SK-N-SH (cell line): ENCODE measurements around the gene PLGRKT. TPM values are rescaled to one million over a fixed set of nuclear protein-coding genes. Genes with fewer than 3 reads are reported as not detected.

ENCODE experiments used
- CTCF ChIA-PET: fragments of 300-600, 350-600 bp; formaldehyde crosslinking; extraction: SDS; loops from one replicate; lab custom pipeline; 2021; lab: Yijun Ruan, JAX
- POLR2A ChIA-PET: fragments of 350-600 bp; sonication (Branson Sonifier 250); formaldehyde crosslinking; extraction: SDS; loops from one replicate; lab custom pipeline; 2020; ENCODE audit warnings: antibody characterized with exemption, inconsistent platforms; lab: Yijun Ruan, JAX
- DNase-seq: peaks from one replicate; pipeline ENCODE4 v3.0.0; 2012
- H2AFZ ChIP-seq: fragments of 200-600 bp; sonication (generic); 2 replicates; pipeline ENCODE4 v1.8.1; 2016; ENCODE audit warnings: antibody characterized with exemption, mild to moderate bottlenecking, low read depth
- H3F3A ChIP-seq: fragments of 200-600 bp; sonication (generic); replicated peaks from 2 replicates; pipeline ENCODE3; 2016; ENCODE audit warnings: antibody characterized with exemption, mild to moderate bottlenecking; ENCODE audit not compliant: insufficient read depth
- H3K27ac ChIP-seq, 2 experiments: fragments of 200-500 bp in 1 of 2; fragments of 200-600 bp in 1 of 2; sonication (Bioruptor generic) in 1 of 2; sonication (generic), shearing (Covaris generic) in 1 of 2; 2 replicates each; pipeline versions ENCODE4 v1.5.1 to v1.6.1; 2014 to 2016; ENCODE audit warnings: low read depth in 2 of 2, inconsistent platforms in 1 of 2, low read length in 1 of 2, mild to moderate bottlenecking in 1 of 2, mixed read lengths in 1 of 2
- H3K27me3 ChIP-seq: fragments of 200-600 bp; sonication (generic), shearing (Covaris generic); 2 replicates; pipeline ENCODE4 v1.6.1; 2016; ENCODE audit warnings: mixed run types; ENCODE audit not compliant: insufficient read depth
- H3K36me3 ChIP-seq, 2 experiments: fragments of 200-500 bp in 1 of 2; fragments of 200-600 bp in 1 of 2; sonication (Bioruptor generic) in 1 of 2; sonication (generic) in 1 of 2; replicated peaks in 1 of 2; 2 replicates each; pipeline versions ENCODE3 to v1.5.1; 2014 to 2016; ENCODE audit warnings: low read length in 1 of 2, mild to moderate bottlenecking in 1 of 2; ENCODE audit not compliant: insufficient read depth in 2 of 2, control insufficient read depth in 1 of 2
- H3K4me1 ChIP-seq, 2 experiments: fragments of 200-500 bp in 1 of 2; fragments of 200-600 bp in 1 of 2; sonication (Bioruptor generic) in 1 of 2; sonication (generic), shearing (Covaris generic) in 1 of 2; 2 replicates each; pipeline versions ENCODE4 v1.5.1 to v1.6.1; 2014 to 2016; ENCODE audit warnings: low read depth in 1 of 2, low read length in 1 of 2, mixed run types in 1 of 2; ENCODE audit not compliant: insufficient read depth in 2 of 2, control insufficient read depth in 1 of 2
- H3K4me2 ChIP-seq: fragments of 200-600 bp; sonication (generic), shearing (Covaris generic); 2 replicates; pipeline ENCODE4 v1.6.1; 2017; ENCODE audit warnings: mixed run types
- H3K4me3 ChIP-seq, 2 experiments: fragments of 200-500 bp in 1 of 2; fragments of 200-600 bp in 1 of 2; sonication (Bioruptor generic) in 1 of 2; sonication (generic), shearing (Covaris generic) in 1 of 2; 2 replicates each; pipeline versions ENCODE4 v1.5.1 to v1.8.1; 2014 to 2016; ENCODE audit warnings: low read depth in 2 of 2, inconsistent platforms in 1 of 2, low read length in 1 of 2, mild to moderate bottlenecking in 1 of 2, mixed read lengths in 1 of 2, moderate library complexity in 1 of 2
- H3K79me2 ChIP-seq: fragments of 200-600 bp; sonication (generic); 2 replicates; pipeline ENCODE4 v1.8.1; 2017; ENCODE audit warnings: mild to moderate bottlenecking; ENCODE audit not compliant: insufficient read depth
- H3K9ac ChIP-seq: fragments of 200-600 bp; sonication (generic); 2 replicates; pipeline ENCODE4 v1.6.1; 2017; ENCODE audit warnings: mixed run types
- H3K9me2 ChIP-seq: fragments of 200-600 bp; sonication (generic); 2 replicates; pipeline ENCODE4 v1.6.1; 2017; ENCODE audit warnings: mixed run types
- H3K9me3 ChIP-seq: fragments of 200-600 bp; sonication (generic); 2 replicates; pipeline ENCODE4 v1.6.1; 2017; ENCODE audit warnings: mixed run types, mild to moderate bottlenecking, moderate library complexity
- H4K20me1 ChIP-seq: fragments of 200-600 bp; sonication (generic); 2 replicates; pipeline ENCODE4 v1.6.1; 2017; ENCODE audit warnings: mild to moderate bottlenecking, mixed run types; ENCODE audit not compliant: insufficient read depth
- GABPA ChIP-seq: IDR thresholded peaks from 2 replicates; pipeline ENCODE4 v1.4.0; 2012; ENCODE audit warnings: low read depth, mild to moderate bottlenecking
- MEF2A ChIP-seq: IDR thresholded peaks from 2 replicates; pipeline ENCODE4 v1.4.0; 2012; ENCODE audit warnings: low read depth, borderline replicate concordance
- NRF1 ChIP-seq: IDR thresholded peaks from 2 replicates; pipeline ENCODE4 v1.6.1; 2012; ENCODE audit warnings: low read depth, mild to moderate bottlenecking, low read length
- RCOR1 ChIP-seq: fragments of 150-350 bp; IDR thresholded peaks from 2 replicates; pipeline ENCODE4 v1.6.1; 2017; ENCODE audit warnings: antibody characterized with exemption, low read length
- RXRA ChIP-seq: IDR thresholded peaks from 2 replicates; pipeline ENCODE4 v1.4.0; 2012; ENCODE audit warnings: low read depth, mild to moderate bottlenecking, borderline replicate concordance
- TEAD4 ChIP-seq: IDR thresholded peaks from 2 replicates; pipeline ENCODE4 v1.4.0; 2012; ENCODE audit warnings: mild to moderate bottlenecking, borderline replicate concordance; ENCODE audit not compliant: insufficient read depth
- WGBS: methylation state at CpG from one replicate; pipeline ENCODE4 v1.1.6; 2017; ENCODE audit warnings: low lambda C conversion rate; 5-methylcytosine and 5-hydroxymethylcytosine counted together
- polyA plus RNA-seq, 3 experiments: library from polyadenylated mRNA; depleted of rRNA; stranded (reverse); fragments of >200 nt; gene quantifications; 2 replicates each; pipeline ENCODE4 v1.2.3, GENCODE V29; 2012
- TF ChIP-seq, protein P1 (sequence below): fragments of 200-600 bp; sonication (generic); IDR thresholded peaks from 2 replicates; pipeline ENCODE4 v1.6.1; 2017; ENCODE audit warnings: antibody characterized with exemption, mild to moderate bottlenecking, moderate library complexity
- TF ChIP-seq, protein P2 (sequence below): fragments of 150-350 bp; IDR thresholded peaks from 2 replicates; pipeline ENCODE4 v1.6.1; 2017; ENCODE audit warnings: antibody characterized with exemption, low read length, low read depth, borderline replicate concordance

Gene PLGRKT
- polyA plus RNA-seq, 1 of the 3 experiments (the other 2 are of a cell fraction), result 11.4 TPM

DNA sequence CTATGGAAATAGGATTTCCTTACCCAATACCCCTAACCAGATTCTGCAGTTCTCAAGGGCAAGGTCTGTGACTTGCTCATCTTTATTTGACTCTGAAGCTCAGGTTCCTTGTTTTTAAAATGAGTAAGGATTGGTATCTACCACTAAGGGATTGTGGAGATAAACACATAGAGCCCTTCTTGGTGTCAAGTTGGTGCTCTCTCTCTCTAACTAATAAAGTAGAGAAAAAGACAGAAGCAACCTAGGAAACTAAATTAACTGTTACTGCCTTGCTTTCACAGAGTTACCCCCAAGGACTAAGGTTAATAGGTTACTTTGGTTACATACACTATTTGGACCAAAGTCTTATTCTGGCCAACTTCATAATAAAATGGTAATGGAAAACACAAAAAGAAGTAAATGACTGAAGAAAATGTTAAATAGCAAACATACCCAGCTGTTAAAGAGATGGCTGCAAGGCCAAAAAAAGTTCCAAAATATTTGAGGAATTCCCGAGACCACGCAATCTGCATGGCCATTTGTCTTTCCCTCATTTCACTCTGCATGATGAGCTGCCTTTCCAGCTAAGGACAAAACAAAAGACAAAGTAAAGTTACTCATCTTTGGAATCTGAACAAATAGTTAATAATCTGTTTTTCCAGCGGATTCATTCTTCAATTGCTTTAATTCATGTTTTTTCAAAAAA lies 76.3 kb downstream of the PLGRKT start:
- H3K4me1 ChIP-seq, result no peaks in the 10 kb centered on the region; a peak in 1 of 4 replicates
- H3K4me3 ChIP-seq, result no peak overlapping the region
- H3K27me3 ChIP-seq, result no peaks in the 10 kb centered on the region
- no peaks in the 10 kb centered on the region for H3K79me2 ChIP-seq
- POLR2A ChIA-PET, result no interaction called here
- no peaks in the 10 kb centered on the region for H3F3A ChIP-seq
- no peaks in the 10 kb centered on the region for H3K9me2 ChIP-seq
- H3K27ac ChIP-seq, result no peak overlapping the region
- WGBS, result 94% methylated on average over 3 of the region's 3 CpGs
- DNase-seq, result no peak
- peaks cover 0 to 10% of the 10 kb centered on the region in 2 experiments for H3K36me3 ChIP-seq
- H3K4me2 ChIP-seq, result no peak overlapping the region
- TF ChIP-seq TEAD4, result no peak
- no peak for TF ChIP-seq NRF1
- no peak overlapping the region for H3K9ac ChIP-seq
- no peaks in the 10 kb centered on the region for H4K20me1 ChIP-seq
- CTCF ChIA-PET, result no interaction called here
- no peaks in the 10 kb centered on the region for H3K9me3 ChIP-seq
- H2AFZ ChIP-seq, result no peak overlapping the region

DNA sequence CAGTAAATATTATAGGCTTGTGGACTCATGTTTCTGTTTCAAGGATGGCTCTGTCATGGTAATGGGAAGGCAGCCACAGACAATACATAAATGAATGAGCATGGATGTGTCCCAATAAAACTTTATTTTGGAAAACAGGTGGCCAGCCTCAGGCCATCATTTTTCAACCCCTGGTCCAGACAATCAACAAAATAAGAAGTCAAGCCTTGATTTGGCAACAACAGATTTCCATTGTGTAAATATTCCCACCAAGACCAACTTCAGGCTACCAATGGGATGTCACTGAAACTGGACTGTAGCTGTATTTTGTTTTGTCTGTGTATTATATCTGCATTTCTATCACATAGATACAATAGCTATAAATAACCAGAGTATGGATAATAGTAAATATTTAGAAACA lies 77.4 kb downstream of the PLGRKT start:
- Histone ChIP-seq H3K79me2 (no peaks in the 10 kb centered on the region), H3K4me3 (no peak overlapping the region), H3K27me3 (no peaks in the 10 kb centered on the region), H2AFZ (no peak overlapping the region), H4K20me1 (no peaks in the 10 kb centered on the region), H3K36me3 (peaks cover 0 to 10% of the 10 kb centered on the region in 2 experiments), H3K4me1 (no peaks in the 10 kb centered on the region; a peak in 1 of 4 replicates), H3K4me2 (no peak overlapping the region), H3K9ac (no peak overlapping the region), H3K27ac (no peak overlapping the region), H3K9me2 (no peaks in the 10 kb centered on the region), H3K9me3 (no peaks in the 10 kb centered on the region), H3F3A (no peaks in the 10 kb centered on the region)
- ChIA-PET POLR2A (no interaction called here), CTCF (interaction anchor here (1.7 kb wide), 1 partner anchor 11 kb away, joined by 3 read pairs; no protein-coding TSS in a partner anchor)
- no peak for DNase-seq
- no peak for TF ChIP-seq TEAD4
- no peak for TF ChIP-seq GABPA
- TF ChIP-seq MEF2A, result no peak
- TF ChIP-seq RXRA, result no peak
- no peak for TF ChIP-seq NRF1
- TF ChIP-seq, protein P1, sequence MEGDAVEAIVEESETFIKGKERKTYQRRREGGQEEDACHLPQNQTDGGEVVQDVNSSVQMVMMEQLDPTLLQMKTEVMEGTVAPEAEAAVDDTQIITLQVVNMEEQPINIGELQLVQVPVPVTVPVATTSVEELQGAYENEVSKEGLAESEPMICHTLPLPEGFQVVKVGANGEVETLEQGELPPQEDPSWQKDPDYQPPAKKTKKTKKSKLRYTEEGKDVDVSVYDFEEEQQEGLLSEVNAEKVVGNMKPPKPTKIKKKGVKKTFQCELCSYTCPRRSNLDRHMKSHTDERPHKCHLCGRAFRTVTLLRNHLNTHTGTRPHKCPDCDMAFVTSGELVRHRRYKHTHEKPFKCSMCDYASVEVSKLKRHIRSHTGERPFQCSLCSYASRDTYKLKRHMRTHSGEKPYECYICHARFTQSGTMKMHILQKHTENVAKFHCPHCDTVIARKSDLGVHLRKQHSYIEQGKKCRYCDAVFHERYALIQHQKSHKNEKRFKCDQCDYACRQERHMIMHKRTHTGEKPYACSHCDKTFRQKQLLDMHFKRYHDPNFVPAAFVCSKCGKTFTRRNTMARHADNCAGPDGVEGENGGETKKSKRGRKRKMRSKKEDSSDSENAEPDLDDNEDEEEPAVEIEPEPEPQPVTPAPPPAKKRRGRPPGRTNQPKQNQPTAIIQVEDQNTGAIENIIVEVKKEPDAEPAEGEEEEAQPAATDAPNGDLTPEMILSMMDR, result no peak
- TF ChIP-seq, protein P2, sequence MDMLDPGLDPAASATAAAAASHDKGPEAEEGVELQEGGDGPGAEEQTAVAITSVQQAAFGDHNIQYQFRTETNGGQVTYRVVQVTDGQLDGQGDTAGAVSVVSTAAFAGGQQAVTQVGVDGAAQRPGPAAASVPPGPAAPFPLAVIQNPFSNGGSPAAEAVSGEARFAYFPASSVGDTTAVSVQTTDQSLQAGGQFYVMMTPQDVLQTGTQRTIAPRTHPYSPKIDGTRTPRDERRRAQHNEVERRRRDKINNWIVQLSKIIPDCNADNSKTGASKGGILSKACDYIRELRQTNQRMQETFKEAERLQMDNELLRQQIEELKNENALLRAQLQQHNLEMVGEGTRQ, result no peak
- TF ChIP-seq RCOR1, result no peak
